Measurements from ENCODE around the gene DNAH7. TPM values are rescaled to one million over a fixed set of nuclear protein-coding genes. Genes with fewer than 3 reads are reported as not detected.
"Not testable (repeated sequence)": the region's sequence is repeated elsewhere in the genome, so short reads cannot be mapped to it uniquely, and the experiment has no call there.

The DNAH7 gene
- total RNA-seq, 1 donor from 2014 or later = 0.11 TPM

- H3K27me3 ChIP-seq (ENCODE audit: low read depth) = no peaks in the 10 kb centered on the region
- H3K27ac ChIP-seq (replicated peaks) = no peak overlapping the region
- intact Hi-C loops (cut with micrococcal nuclease) = no loop called here
- TF ChIP-seq CTCF (IDR thresholded peaks at IDR 0.05; ENCODE audit: borderline replicate concordance) = no peak
- no peak overlapping the region for H3K4me3 ChIP-seq
- H3K4me1 ChIP-seq = no peaks in the 10 kb centered on the region
- H3K36me3 ChIP-seq = no peaks in the 10 kb centered on the region
- no peak for DNase-seq
- H3K9me3 ChIP-seq (replicated peaks) = peaks cover 7% of the 10 kb centered on the region
Measured at GRCh38 chr2:195934484-195934883, 134.2 kb downstream of the DNAH7 start.

- DNase-seq = no peak
- no peaks in the 10 kb centered on the region for H3K36me3 ChIP-seq
- TF ChIP-seq CTCF (IDR thresholded peaks at IDR 0.05; ENCODE audit: borderline replicate concordance) = no peak
- H3K4me1 ChIP-seq = no peaks in the 10 kb centered on the region
- H3K9me3 ChIP-seq (replicated peaks) = peaks cover 14% of the 10 kb centered on the region
- intact Hi-C loops (cut with micrococcal nuclease) = no loop called here
- no peak overlapping the region for H3K27ac ChIP-seq (replicated peaks)
- no peak overlapping the region for H3K4me3 ChIP-seq
- no peaks in the 10 kb centered on the region for H3K27me3 ChIP-seq (ENCODE audit: low read depth)
Measured at GRCh38 chr2:195929531-195929930, 139.1 kb downstream of the DNAH7 start.

GRCh38 chr2:195925120-195925519 lies 143.5 kb downstream of the DNAH7 start:
- no peaks in the 10 kb centered on the region for H3K4me1 ChIP-seq
- no peak overlapping the region for H3K27ac ChIP-seq (replicated peaks)
- H3K4me3 ChIP-seq = no peak overlapping the region
- DNase-seq = no peak
- H3K27me3 ChIP-seq (ENCODE audit: low read depth) = no peaks in the 10 kb centered on the region
- no peaks in the 10 kb centered on the region for H3K36me3 ChIP-seq
- intact Hi-C loops (cut with micrococcal nuclease) = no loop called here
- no peak for TF ChIP-seq CTCF (IDR thresholded peaks at IDR 0.05; ENCODE audit: borderline replicate concordance)
- peaks cover 15% of the 10 kb centered on the region for H3K9me3 ChIP-seq (replicated peaks)

GRCh38 chr2:195923889-195924288 lies 144.7 kb downstream of the DNAH7 start:
- no peak overlapping the region for H3K4me3 ChIP-seq
- no peak for DNase-seq
- H3K4me1 ChIP-seq = no peaks in the 10 kb centered on the region
- no peak overlapping the region for H3K27ac ChIP-seq (replicated peaks)
- peaks cover 10% of the 10 kb centered on the region for H3K9me3 ChIP-seq (replicated peaks)
- TF ChIP-seq CTCF (IDR thresholded peaks at IDR 0.05; ENCODE audit: borderline replicate concordance) = no peak
- H3K27me3 ChIP-seq (ENCODE audit: low read depth) = no peaks in the 10 kb centered on the region
- intact Hi-C loops (cut with micrococcal nuclease) = no loop called here
- no peaks in the 10 kb centered on the region for H3K36me3 ChIP-seq

GRCh38 chr2:195917021-195917600 lies 151.5 kb downstream of the DNAH7 start:
- H3K27ac ChIP-seq (replicated peaks); H3K9me3 ChIP-seq (replicated peaks); H3K4me3 ChIP-seq; intact Hi-C loops (cut with micrococcal nuclease); H3K27me3 ChIP-seq (ENCODE audit: low read depth); H3K36me3 ChIP-seq; DNase-seq; H3K4me1 ChIP-seq: not testable (repeated sequence)

- H3K36me3 ChIP-seq = no peaks in the 10 kb centered on the region
- no peak overlapping the region for H3K4me3 ChIP-seq
- H3K4me1 ChIP-seq = no peaks in the 10 kb centered on the region
- no peak overlapping the region for H3K27ac ChIP-seq (replicated peaks)
- no peak for TF ChIP-seq CTCF (IDR thresholded peaks at IDR 0.05; ENCODE audit: borderline replicate concordance)
- no peak for DNase-seq
- H3K27me3 ChIP-seq (ENCODE audit: low read depth) = no peaks in the 10 kb centered on the region
- no peaks in the 10 kb centered on the region for H3K9me3 ChIP-seq (replicated peaks)
- intact Hi-C loops (cut with micrococcal nuclease) = no loop called here
Measured at GRCh38 chr2:195912079-195912478, 156.6 kb downstream of the DNAH7 start.

Measured in left ventricle myocardium inferior (tissue), 1 donor.